Neural progenitor cell (in vitro differentiated cells): Measurements from ENCODE around the gene MICA.

Experiments used
- EZH2 ChIP-seq: fragments of 200-600 bp; sonication (generic); IDR thresholded peaks from 2 replicates; pipeline ENCODE4 v1.6.1; 2017; ENCODE audit warnings: antibody characterized with exemption, mild to moderate bottlenecking, moderate library complexity
- EZH2phosphoT487 ChIP-seq: fragments of 200-600 bp; sonication (generic); IDR thresholded peaks from 2 replicates; pipeline ENCODE4 v1.6.1; 2017; ENCODE audit warnings: antibody characterized with exemption
- TF ChIP-seq, protein P1 (sequence below): fragments of 200-600 bp; sonication (generic); IDR thresholded peaks from 2 replicates; pipeline ENCODE4 v1.5.1; 2017; ENCODE audit warnings: antibody characterized with exemption, mild to moderate bottlenecking

- TF ChIP-seq EZH2phosphoT487, result no peak
- TF ChIP-seq, protein P1, sequence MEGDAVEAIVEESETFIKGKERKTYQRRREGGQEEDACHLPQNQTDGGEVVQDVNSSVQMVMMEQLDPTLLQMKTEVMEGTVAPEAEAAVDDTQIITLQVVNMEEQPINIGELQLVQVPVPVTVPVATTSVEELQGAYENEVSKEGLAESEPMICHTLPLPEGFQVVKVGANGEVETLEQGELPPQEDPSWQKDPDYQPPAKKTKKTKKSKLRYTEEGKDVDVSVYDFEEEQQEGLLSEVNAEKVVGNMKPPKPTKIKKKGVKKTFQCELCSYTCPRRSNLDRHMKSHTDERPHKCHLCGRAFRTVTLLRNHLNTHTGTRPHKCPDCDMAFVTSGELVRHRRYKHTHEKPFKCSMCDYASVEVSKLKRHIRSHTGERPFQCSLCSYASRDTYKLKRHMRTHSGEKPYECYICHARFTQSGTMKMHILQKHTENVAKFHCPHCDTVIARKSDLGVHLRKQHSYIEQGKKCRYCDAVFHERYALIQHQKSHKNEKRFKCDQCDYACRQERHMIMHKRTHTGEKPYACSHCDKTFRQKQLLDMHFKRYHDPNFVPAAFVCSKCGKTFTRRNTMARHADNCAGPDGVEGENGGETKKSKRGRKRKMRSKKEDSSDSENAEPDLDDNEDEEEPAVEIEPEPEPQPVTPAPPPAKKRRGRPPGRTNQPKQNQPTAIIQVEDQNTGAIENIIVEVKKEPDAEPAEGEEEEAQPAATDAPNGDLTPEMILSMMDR, result no peak
- no peak for TF ChIP-seq EZH2
These were observed 48.4 kb upstream of the MICA start for GRCh38 chr6:31354864-31355582.
